ENCODE results near the gene SLC12A4.

DNA sequence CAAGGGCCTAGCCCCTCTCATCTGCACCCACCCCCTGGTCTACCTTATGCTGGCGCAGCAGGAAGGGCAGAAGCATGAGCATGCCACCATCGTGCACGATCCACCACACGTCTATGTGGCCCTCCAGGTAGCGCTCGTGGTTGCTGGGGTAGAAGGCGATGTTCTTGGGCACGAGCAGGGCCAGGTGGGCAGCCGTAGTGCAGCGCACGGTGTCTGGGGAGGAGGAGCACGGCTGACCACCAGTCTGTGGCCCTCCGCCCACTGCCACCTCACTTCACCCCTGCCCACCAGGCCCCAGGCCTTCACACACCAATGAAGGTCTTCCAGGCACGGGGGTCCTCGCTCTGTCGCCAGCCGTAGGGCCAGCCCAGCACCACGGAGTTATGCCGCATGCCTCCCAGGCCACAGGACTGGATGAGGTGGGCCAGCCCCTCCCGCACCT, 22.3 kb downstream of the SLC12A4 start:
- TF ChIP-seq, protein P1, sequence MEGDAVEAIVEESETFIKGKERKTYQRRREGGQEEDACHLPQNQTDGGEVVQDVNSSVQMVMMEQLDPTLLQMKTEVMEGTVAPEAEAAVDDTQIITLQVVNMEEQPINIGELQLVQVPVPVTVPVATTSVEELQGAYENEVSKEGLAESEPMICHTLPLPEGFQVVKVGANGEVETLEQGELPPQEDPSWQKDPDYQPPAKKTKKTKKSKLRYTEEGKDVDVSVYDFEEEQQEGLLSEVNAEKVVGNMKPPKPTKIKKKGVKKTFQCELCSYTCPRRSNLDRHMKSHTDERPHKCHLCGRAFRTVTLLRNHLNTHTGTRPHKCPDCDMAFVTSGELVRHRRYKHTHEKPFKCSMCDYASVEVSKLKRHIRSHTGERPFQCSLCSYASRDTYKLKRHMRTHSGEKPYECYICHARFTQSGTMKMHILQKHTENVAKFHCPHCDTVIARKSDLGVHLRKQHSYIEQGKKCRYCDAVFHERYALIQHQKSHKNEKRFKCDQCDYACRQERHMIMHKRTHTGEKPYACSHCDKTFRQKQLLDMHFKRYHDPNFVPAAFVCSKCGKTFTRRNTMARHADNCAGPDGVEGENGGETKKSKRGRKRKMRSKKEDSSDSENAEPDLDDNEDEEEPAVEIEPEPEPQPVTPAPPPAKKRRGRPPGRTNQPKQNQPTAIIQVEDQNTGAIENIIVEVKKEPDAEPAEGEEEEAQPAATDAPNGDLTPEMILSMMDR (optimal IDR thresholded peaks at IDR 0.05 in 1 of 3, IDR thresholded peaks at IDR 0.05 in 1 of 3, conservative IDR thresholded peaks at IDR 0.05 in 1 of 3; ENCODE audit: extremely low read depth in 1 of 3, insufficient read depth in 2 of 3, low read length in 3 of 3), result no peak
- TF ChIP-seq EZH2 (IDR thresholded peaks at IDR 0.05; ENCODE audit: low read length), result no peak

Data from keratinocyte (primary cell).